Muscle of leg (tissue), 16 donors: ENCODE results near the gene DAG1. TPM values are rescaled to one million over a fixed set of nuclear protein-coding genes. Genes with fewer than 3 reads are reported as not detected.

Source experiments
- DNase-seq: peaks from one replicate; pipeline ENCODE4 v3.0.0; 2013
- H3K27ac ChIP-seq: one replicate; pipeline ENCODE4 v1.5.1; 2013; ENCODE audit warnings: mild to moderate bottlenecking, low read length, control low read depth
- H3K27me3 ChIP-seq: one replicate; pipeline ENCODE4 v1.6.1; 2013; ENCODE audit warnings: low read length; ENCODE audit not compliant: control insufficient read depth, insufficient read depth
- H3K36me3 ChIP-seq: one replicate; pipeline ENCODE4 v1.6.1; 2013; ENCODE audit warnings: low read length; ENCODE audit not compliant: control insufficient read depth, insufficient read depth
- H3K4me1 ChIP-seq: one replicate; pipeline ENCODE4 v1.6.1; 2013; ENCODE audit warnings: low read length; ENCODE audit not compliant: control insufficient read depth, insufficient read depth
- H3K4me3 ChIP-seq: one replicate; pipeline ENCODE4 v1.5.1; 2013; ENCODE audit warnings: low read length, control low read depth
- H3K9me3 ChIP-seq: replicated peaks from 2 replicates; pipeline ENCODE4 v1.6.1; 2013; ENCODE audit warnings: low read depth, low read length; ENCODE audit not compliant: control insufficient read depth
- WGBS: methylation state at CpG from one replicate; pipeline ENCODE4 v1.1.5; 2013; ENCODE audit warnings: missing lambda C conversion rate; ENCODE audit not compliant: insufficient coverage; 5-methylcytosine and 5-hydroxymethylcytosine counted together
- long read RNA-seq, 11 donors: transcript quantifications; one replicate each; lab custom pipeline, GENCODE V29; 2026
- polyA plus RNA-seq, 8 donors: library from polyadenylated mRNA; unstranded; fragments of 120-200 nt; gene quantifications; one replicate each; pipeline versions ENCODE4 v1.2.1 to v1.2.3, GENCODE V29; 2013; ENCODE audit warnings: inconsistent platforms in 1 of 8, low replicate concordance in 1 of 8; ENCODE audit not compliant: insufficient read length in 8 of 8, insufficient read depth in 1 of 8
- total RNA-seq: library from RNA; stranded (reverse); fragments of 120-200 nt; gene quantifications from one replicate; pipeline ENCODE4 v1.2.4, GENCODE V29; 2013

DAG1 gene
- total RNA-seq (142 TPM), polyA plus RNA-seq (100 to 1,000 TPM; 151 to 229 (median 199) TPM)
- long read RNA-seq, donor 1, full-length matches to known transcripts: 20 of 20 reads
- long read RNA-seq, donor 1, partial matches to known transcripts: 0 of 20 reads
- long read RNA-seq, donor 1, other reads (novel, unspliced or antisense): 0 of 20 reads
- long read RNA-seq, donor 2, full-length matches to known transcripts: 3 of 3 reads
- long read RNA-seq, donor 2, partial matches to known transcripts: 0 of 3 reads
- long read RNA-seq, donor 2, other reads (novel, unspliced or antisense): 0 of 3 reads
- long read RNA-seq, donor 3, full-length matches to known transcripts: 82 of 82 reads
- long read RNA-seq, donor 3, partial matches to known transcripts: 0 of 82 reads
- long read RNA-seq, donor 3, other reads (novel, unspliced or antisense): 0 of 82 reads
- long read RNA-seq, donor 4, full-length matches to known transcripts: 41 of 41 reads
- long read RNA-seq, donor 4, partial matches to known transcripts: 0 of 41 reads
- long read RNA-seq, donor 4, other reads (novel, unspliced or antisense): 0 of 41 reads
- long read RNA-seq, donor 5, full-length matches to known transcripts: 91 of 175 reads
- long read RNA-seq, donor 5, partial matches to known transcripts: 84 of 175 reads
- long read RNA-seq, donor 5, other reads (novel, unspliced or antisense): 0 of 175 reads
- long read RNA-seq, donor 6, full-length matches to known transcripts: 47 of 47 reads
- long read RNA-seq, donor 6, partial matches to known transcripts: 0 of 47 reads
- long read RNA-seq, donor 6, other reads (novel, unspliced or antisense): 0 of 47 reads
- long read RNA-seq, donor 7, full-length matches to known transcripts: 38 of 73 reads
- long read RNA-seq, donor 7, partial matches to known transcripts: 35 of 73 reads
- long read RNA-seq, donor 7, other reads (novel, unspliced or antisense): 0 of 73 reads
- long read RNA-seq, donor 8, full-length matches to known transcripts: 25 of 140 reads
- long read RNA-seq, donor 8, partial matches to known transcripts: 115 of 140 reads
- long read RNA-seq, donor 8, other reads (novel, unspliced or antisense): 0 of 140 reads
- long read RNA-seq, donor 9, full-length matches to known transcripts: 38 of 38 reads
- long read RNA-seq, donor 9, partial matches to known transcripts: 0 of 38 reads
- long read RNA-seq, donor 9, other reads (novel, unspliced or antisense): 0 of 38 reads
- long read RNA-seq, donor 10, full-length matches to known transcripts: 42 of 224 reads
- long read RNA-seq, donor 10, partial matches to known transcripts: 182 of 224 reads
- long read RNA-seq, donor 10, other reads (novel, unspliced or antisense): 0 of 224 reads
- long read RNA-seq, donor 11, full-length matches to known transcripts: 45 of 90 reads
- long read RNA-seq, donor 11, partial matches to known transcripts: 45 of 90 reads
- long read RNA-seq, donor 11, other reads (novel, unspliced or antisense): 0 of 90 reads

DNA sequence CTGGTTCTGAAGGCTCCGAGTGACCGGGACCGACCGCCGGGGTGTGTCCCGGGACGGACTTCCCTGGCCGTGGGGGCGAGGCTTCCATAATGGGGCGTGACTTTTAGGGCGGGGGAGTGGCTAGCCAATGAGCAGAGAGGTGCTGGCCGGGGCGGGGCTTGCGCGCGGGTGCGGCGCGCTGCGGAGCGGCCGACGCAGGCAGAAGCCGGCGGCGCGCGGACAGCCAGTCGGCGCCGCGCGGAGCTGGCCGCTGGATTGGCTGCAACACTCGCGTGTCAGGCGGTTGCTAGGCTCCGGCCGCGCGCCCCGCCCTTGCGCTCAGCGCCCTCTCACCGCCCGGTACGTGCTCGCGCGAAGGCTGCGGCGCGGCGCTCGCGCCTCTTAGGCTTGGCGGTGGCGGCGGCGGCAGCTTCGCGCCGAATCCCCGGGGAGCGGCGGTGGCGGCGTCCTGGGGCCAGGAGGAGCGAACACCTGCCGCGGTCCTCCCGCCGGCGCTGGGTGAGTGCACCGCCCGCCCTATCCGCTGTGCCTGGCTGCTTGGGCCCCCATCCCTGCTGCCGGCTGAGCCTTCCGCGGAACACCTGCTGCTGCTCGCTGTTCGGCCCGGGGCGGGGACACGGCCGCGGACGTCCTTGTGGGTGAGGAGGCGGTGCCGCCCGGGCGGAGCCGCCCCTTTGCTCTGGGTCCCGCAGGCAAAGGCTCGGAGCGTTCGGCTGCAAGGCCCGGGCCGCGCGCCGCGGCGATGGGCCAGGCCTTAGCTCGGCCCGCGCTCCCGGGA, at the start of gene DAG1:
Gene DAG1 (plus strand): TSS at position 332 of the 778 bp plus-strand sequence. CDS start 40,268 bp downstream, outside the sequence.
- Histone ChIP-seq H3K4me1 (peaks cover 44% of the 10 kb centered on the region), H3K9me3 (no peaks in the 10 kb centered on the region), H3K4me3 (peak within 1 kb of the TSS; percentile 70), H3K27ac (peak within 1 kb of the TSS; percentile 99), H3K36me3 (peaks cover 2% of the 10 kb centered on the region), H3K27me3 (no peaks in the 10 kb centered on the region)
- peak; percentile 99 for DNase-seq
- WGBS: under 1% methylated on average over 105 of the region's 108 CpGs

- Histone ChIP-seq H3K36me3 (peaks cover 50% of the 10 kb centered on the region), H3K4me3 (peak overlapping the region; percentile 37), H3K27me3 (no peaks in the 10 kb centered on the region), H3K27ac (no peak overlapping the region), H3K4me1 (peaks cover 25% of the 10 kb centered on the region), H3K9me3 (no peaks in the 10 kb centered on the region)
- DNase-seq: no peak
- WGBS: 18% methylated on average over 7 of the region's 14 CpGs
Measured at GRCh38 chr3:49421890-49422378, 48.1 kb upstream of the DAG1 start.

GRCh38 chr3:49422379-49423248, 47.5 kb upstream of the DAG1 start, which contains the start of gene AMT:
AMT (minus strand) TSS chr3:49422473; CDS start chr3:49422450, 23 bp downstream.
- Histone ChIP-seq H3K9me3 (no peaks in the 10 kb centered on the region), H3K4me1 (peaks cover 18% of the 10 kb centered on the region), H3K4me3 (peak within 1 kb of the TSS; percentile 37), H3K27ac (peak within 1 kb of the TSS; percentile 10), H3K36me3 (peaks cover 44% of the 10 kb centered on the region), H3K27me3 (no peaks in the 10 kb centered on the region)
- 26% methylated on average over 21 of the region's 25 CpGs for WGBS
- peak; percentile 56 for DNase-seq

GRCh38 chr3:49424816-49425215, 45.3 kb upstream of the DAG1 start:
- no peaks in the 10 kb centered on the region for H3K9me3 ChIP-seq
- no peaks in the 10 kb centered on the region for H3K27me3 ChIP-seq
- DNase-seq: no peak
- H3K4me1 ChIP-seq: peaks cover 20% of the 10 kb centered on the region
- H3K4me3 ChIP-seq: no peak overlapping the region
- peaks cover 29% of the 10 kb centered on the region for H3K36me3 ChIP-seq
- WGBS: 78% methylated on average over 6 of the region's 6 CpGs
- no peak overlapping the region for H3K27ac ChIP-seq

- DNase-seq: no peak
- H3K27ac ChIP-seq: no peak overlapping the region
- H3K9me3 ChIP-seq: no peaks in the 10 kb centered on the region
- no peak overlapping the region for H3K4me3 ChIP-seq
- H3K36me3 ChIP-seq: peaks cover 21% of the 10 kb centered on the region
- no CpG with 5 or more reads among the region's 2 CpGs for WGBS
- H3K27me3 ChIP-seq: no peaks in the 10 kb centered on the region
- H3K4me1 ChIP-seq: peaks cover 14% of the 10 kb centered on the region
Measured at GRCh38 chr3:49427586-49427985, 42.5 kb upstream of the DAG1 start.

DNA sequence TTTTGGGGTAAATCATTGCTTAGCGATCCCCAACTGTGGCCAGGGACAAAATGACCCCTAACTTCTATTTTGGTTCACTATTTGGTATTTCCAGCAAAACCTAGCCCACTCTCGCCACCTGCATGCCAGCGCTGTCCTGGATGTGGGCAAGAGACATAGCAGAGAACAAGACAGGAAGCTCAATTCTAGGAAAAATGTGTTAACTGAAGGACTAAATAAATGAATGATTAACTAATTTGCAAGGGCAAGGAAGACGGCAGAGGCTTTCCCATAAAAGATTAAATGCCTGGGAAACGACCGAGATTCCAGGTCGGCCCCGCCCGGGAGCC, 41.4 kb upstream of the DAG1 start:
- Histone ChIP-seq H3K36me3 (peaks cover 21% of the 10 kb centered on the region), H3K4me1 (peaks cover 8% of the 10 kb centered on the region), H3K27me3 (no peaks in the 10 kb centered on the region), H3K27ac (peak overlapping the region; percentile 95), H3K9me3 (no peaks in the 10 kb centered on the region), H3K4me3 (peak overlapping the region; percentile 55)
- 3% methylated on average over 7 of the region's 9 CpGs for WGBS
- no peak for DNase-seq

DNA sequence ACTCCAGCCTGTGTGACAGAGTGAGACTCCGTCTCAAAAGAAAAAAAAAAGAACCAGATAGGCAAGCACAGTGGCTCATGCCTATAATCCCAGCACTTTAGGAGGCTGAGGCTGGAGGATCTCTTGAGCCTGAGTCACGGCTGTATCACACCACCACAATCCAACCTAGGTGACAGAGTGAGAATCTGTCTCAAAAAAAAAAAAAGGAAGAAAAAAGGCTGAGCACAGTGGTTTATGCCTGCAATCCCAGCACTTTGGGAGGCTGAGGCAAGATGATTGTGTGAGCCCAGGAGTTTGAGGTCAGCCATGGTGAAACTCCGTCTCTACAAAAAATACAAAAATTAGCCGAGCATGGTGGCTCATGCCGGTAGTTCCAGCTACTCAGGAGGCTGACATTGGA, 35.3 kb upstream of the DAG1 start:
- peaks cover 3% of the 10 kb centered on the region for H3K4me1 ChIP-seq
- no peaks in the 10 kb centered on the region for H3K36me3 ChIP-seq
- DNase-seq: no peak
- H3K27ac ChIP-seq: no peak overlapping the region
- H3K27me3 ChIP-seq: no peaks in the 10 kb centered on the region
- 88% methylated on average over 4 of the region's 5 CpGs for WGBS
- H3K9me3 ChIP-seq: no peaks in the 10 kb centered on the region
- H3K4me3 ChIP-seq: no peak overlapping the region

- H3K4me1 ChIP-seq: peaks cover 5% of the 10 kb centered on the region
- H3K27me3 ChIP-seq: no peaks in the 10 kb centered on the region
- H3K36me3 ChIP-seq: no peaks in the 10 kb centered on the region
- no peak overlapping the region for H3K27ac ChIP-seq
- 94% methylated on average over 3 of the region's 5 CpGs for WGBS
- no peak for DNase-seq
- H3K9me3 ChIP-seq: no peaks in the 10 kb centered on the region
- no peak overlapping the region for H3K4me3 ChIP-seq
Measured at GRCh38 chr3:49445391-49445790, 24.7 kb upstream of the DAG1 start.
